HepG2 (cell line): ENCODE measurements around the gene PKIG. TPM values are rescaled to one million over a fixed set of nuclear protein-coding genes. Genes with fewer than 3 reads are reported as not detected.
"Not testable (repeated sequence)": the region's sequence is repeated elsewhere in the genome, so short reads cannot be mapped to it uniquely, and the experiment has no call there.

Source experiments
- ATAC-seq: fragments of 200-7000 bp; cut with Tn5 transposase; 3 replicates; pipeline ENCODE4 v1.9.1; 2020; ENCODE audit warnings: mild to moderate bottlenecking, moderate library complexity
- BruUV-seq: library from RNA; stranded (reverse); fragments of 400-500 nt; replicated peaks from 2 replicates; lab custom pipeline; 2021; lab: Mats Ljungman, UMichigan
- CTCF ChIA-PET: fragments of 300-600 bp; formaldehyde crosslinking; extraction: SDS; loops from one replicate; lab custom pipeline; 2021; ENCODE audit warnings: low total read pairs, inconsistent platforms, low intra/inter-chr PET ratio; lab: Yijun Ruan, JAX
- POLR2A ChIA-PET: fragments of 350-600 bp; sonication (Branson Sonifier 250); formaldehyde crosslinking; loops from one replicate; lab custom pipeline; 2020; ENCODE audit warnings: antibody characterized with exemption, inconsistent platforms; lab: Yijun Ruan, JAX
- DNase-seq: peaks from one replicate; pipeline ENCODE4 v3.0.0-alpha.2; 2015; ENCODE audit warnings: low spot score
- FAIRE-seq: peaks from 3 replicates; lab custom pipeline; 2011; peaks lifted over from hg19 to GRCh38; lab: Jason Lieb, UNC
- H2AFZ ChIP-seq: one replicate; pipeline ENCODE4 v1.6.1; 2011; ENCODE audit warnings: low read length, inconsistent platforms
- H3K27ac ChIP-seq: fragments of 300-600 bp; 3 replicates; pipeline ENCODE4 v1.8.0; 2011; ENCODE audit warnings: mixed run types, mild to moderate bottlenecking, mixed read lengths, low read length, inconsistent platforms; ENCODE audit not compliant: insufficient read depth; ENCODE audit errors: extremely low read length
- H3K27me3 ChIP-seq, 2 experiments: fragments of 200-600 bp in 1 of 2; 2 replicates in 1 of 2; 3 replicates in 1 of 2; pipeline versions ENCODE4 v1.6.0 to v1.8.0; 2011; ENCODE audit warnings: low read length in 2 of 2, mild to moderate bottlenecking in 2 of 2, moderate library complexity in 2 of 2, inconsistent platforms in 1 of 2; ENCODE audit not compliant: insufficient read depth in 2 of 2, control insufficient read depth in 1 of 2
- H3K36me3 ChIP-seq, 2 experiments: fragments of 200-600 bp in 1 of 2; replicated peaks in 1 of 2; 2 replicates in 1 of 2; 3 replicates in 1 of 2; pipeline versions ENCODE4 v1.5.1 to v1.8.0; 2011; ENCODE audit warnings: low read length in 2 of 2, inconsistent platforms in 1 of 2; ENCODE audit not compliant: insufficient read depth in 2 of 2, control insufficient read depth in 1 of 2
- H3K4me1 ChIP-seq: 2 replicates; pipeline ENCODE4 v1.5.1; 2012; ENCODE audit warnings: low read length, inconsistent platforms; ENCODE audit not compliant: insufficient read depth
- H3K4me2 ChIP-seq: 2 replicates; pipeline ENCODE4 v1.6.0; 2011; ENCODE audit warnings: low read depth, low read length, inconsistent platforms
- H3K4me3 ChIP-seq, 3 experiments: fragments of 200-600 bp in 1 of 3; sonication (generic), shearing (Covaris generic) in 1 of 3; replicated peaks in 1 of 3; 2 replicates each; pipeline ENCODE4 v1.5.1; 2011 to 2016; ENCODE audit warnings: low read length in 3 of 3, inconsistent platforms in 2 of 3, low read depth in 2 of 3, mild to moderate bottlenecking in 2 of 3, control low read depth in 1 of 3, mixed read lengths in 1 of 3; ENCODE audit not compliant: insufficient read depth in 1 of 3
- H3K79me2 ChIP-seq: one replicate; pipeline ENCODE4 v1.6.1; 2011; ENCODE audit warnings: low read length, inconsistent platforms; ENCODE audit not compliant: insufficient read depth
- H3K9ac ChIP-seq: 2 replicates; pipeline ENCODE4 v1.6.0; 2011; ENCODE audit warnings: mild to moderate bottlenecking, low read depth, low read length, inconsistent platforms; ENCODE audit not compliant: insufficient read depth
- H3K9me3 ChIP-seq: 2 replicates; pipeline ENCODE4 v1.5.1; 2012; ENCODE audit warnings: mild to moderate bottlenecking, low read length
- H4K20me1 ChIP-seq: 2 replicates; pipeline ENCODE4 v1.6.0; 2011; ENCODE audit warnings: inconsistent platforms, mild to moderate bottlenecking, low read length, moderate library complexity; ENCODE audit not compliant: insufficient read depth
- KLF6 ChIP-seq: IDR thresholded peaks from 2 replicates; pipeline ENCODE4 v1.8.0; 2016; ENCODE audit warnings: missing biosample characterization, missing genetic modification reagents
- ZNF121 ChIP-seq: sonication (generic); formaldehyde crosslinking; IDR thresholded peaks from 2 replicates; pipeline ENCODE4 v1.5.0; 2020; ENCODE audit warnings: mild to moderate bottlenecking, missing genetic modification reagents
- ZNF615 ChIP-seq: sonication (generic); formaldehyde crosslinking; IDR thresholded peaks from 2 replicates; pipeline ENCODE4 v1.5.0; 2020; ENCODE audit warnings: mild to moderate bottlenecking, missing genetic modification reagents, borderline replicate concordance
- ZSCAN22 ChIP-seq: sonication (generic); formaldehyde crosslinking; IDR thresholded peaks from 2 replicates; pipeline ENCODE4 v1.4.0; 2020; ENCODE audit warnings: mild to moderate bottlenecking, missing genetic modification reagents
- WGBS: methylation state at CpG from one replicate; pipeline ENCODE4 v1.1.6; 2017; ENCODE audit warnings: low lambda C conversion rate; 5-methylcytosine and 5-hydroxymethylcytosine counted together
- in situ Hi-C: cut with HindIII; loops from 2 replicates; pipeline ENCODE4 v1.10.0; 2017; ENCODE audit warnings: low pct_unique_long_range_greater_than_20kb; ENCODE audit not compliant: extremely low pct_ligation_motif_present
- intact Hi-C: fragments of 100-400 bp; cut with micrococcal nuclease; formaldehyde crosslinking; loops from one replicate; pipeline ENCODE4 v1.10.0; 2022; ENCODE audit not compliant: unreplicated experiment
- polyA plus RNA-seq, 8 experiments: library from polyadenylated mRNA; depleted of rRNA in 3 of 8; stranded (reverse) in 7 of 8; unstranded in 1 of 8; fragments of >200 nt; fragmentation: Illumina TruSeq in 4 of 8; extraction: Trizol in 4 of 8; gene quantifications; 2 replicates each; pipeline versions ENCODE4 v1.2.1 to v1.2.3, GENCODE V29; 2011 to 2016; ENCODE audit warnings: low read depth in 4 of 8, missing spikeins in 1 of 8, mixed read lengths in 1 of 8; ENCODE audit not compliant: insufficient read depth in 1 of 8
- total RNA-seq, 5 experiments: library from RNA; depleted of rRNA; stranded (reverse); fragments of >200 nt; fragmentation: Illumina TruSeq; extraction: Trizol; gene quantifications; 2 replicates each; pipeline ENCODE4 v1.2.3, GENCODE V29; 2016; ENCODE audit warnings: low read depth in 1 of 5

The PKIG gene
- total and polyA plus RNA-seq, 2 of the 13 experiments (the other 11 are each of a cell fraction or from before 2014, with no cell fraction given) = 30.8 to 44.5 TPM

- TF ChIP-seq ZNF615 (CRISPR knock-in tag) (no peak), KLF6 (no peak)
Observed at GRCh38 chr20:44560229-44560628, 22.1 kb upstream of the PKIG start (continued).

DNA sequence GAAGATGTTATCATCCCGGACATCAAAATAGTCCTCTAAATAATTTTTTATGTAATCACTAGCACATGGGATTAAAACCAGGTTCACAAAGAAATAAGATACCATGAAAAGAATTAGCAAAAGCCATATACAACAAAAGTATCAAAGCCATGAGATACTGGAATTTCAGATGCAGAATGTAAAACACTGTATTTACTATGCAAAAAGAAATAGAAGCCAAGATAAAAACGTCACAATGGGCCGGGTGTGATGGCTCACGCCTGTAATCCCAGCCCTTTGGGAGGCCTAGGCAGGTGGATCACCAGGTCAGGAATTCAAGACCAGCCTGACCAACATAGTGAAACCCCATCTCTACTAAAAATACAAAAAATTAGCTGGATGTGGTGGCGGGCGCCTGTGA, 21.6 kb upstream of the PKIG start:
- H3K27me3 ChIP-seq, CTCF ChIA-PET, H3K36me3 ChIP-seq, H3K4me3 ChIP-seq, ATAC-seq, H3K4me2 ChIP-seq, H3K9ac ChIP-seq, H3K79me2 ChIP-seq, BruUV-seq, DNase-seq, intact Hi-C loops, H4K20me1 ChIP-seq, FAIRE-seq, POLR2A ChIA-PET, H2AFZ ChIP-seq, in situ Hi-C loops, H3K4me1 ChIP-seq, H3K9me3 ChIP-seq, H3K27ac ChIP-seq: not testable (repeated sequence)
- 94% methylated on average over 6 of the region's 6 CpGs for WGBS

GRCh38 chr20:44561876-44562275, 20.5 kb upstream of the PKIG start:
- no peak for ATAC-seq
- Histone ChIP-seq H3K27ac (no peak overlapping the region), H3K4me2 (no peak overlapping the region), H3K79me2 (no peaks in the 10 kb centered on the region), H4K20me1 (no peaks in the 10 kb centered on the region), H3K4me3 (no peak overlapping the region), H3K4me1 (no peaks in the 10 kb centered on the region), H3K9ac (no peak overlapping the region), H2AFZ (no peak overlapping the region), H3K27me3 (no peaks in the 10 kb centered on the region), H3K36me3 (no peaks in the 10 kb centered on the region), H3K9me3 (no peaks in the 10 kb centered on the region)
- FAIRE-seq = no peak
- POLR2A ChIA-PET = no interaction called here
- no peak for DNase-seq
- intact Hi-C loops (no loop called here), in situ Hi-C loops (no loop called here)
- BruUV-seq = no TSS peak
- CTCF ChIA-PET = no interaction called here
- TF ChIP-seq ZSCAN22 (CRISPR knock-in tag) (no peak), ZNF121 (CRISPR knock-in tag) (peak; percentile 77)
